Activated CD4-positive, alpha-beta T cell treated with anti-CD3 and anti-CD28 coated beads, Interleukin-2, amount 10 ng/mL, durations not matched to agents 7 days and 5 days (primary cell): ENCODE results near the gene LASP1. TPM values are rescaled to one million over a fixed set of nuclear protein-coding genes. Genes with fewer than 3 reads are reported as not detected.
"Not testable (repeated sequence)": the region's sequence is repeated elsewhere in the genome, so short reads cannot be mapped to it uniquely, and the experiment has no call there.

Experiments
- CTCF ChIA-PET: fragments of 350-600 bp; sonication (Branson Sonifier 250); formaldehyde crosslinking; loops from one replicate; lab custom pipeline; 2021; ENCODE audit warnings: antibody characterized with exemption; lab: Charles Lee
- POLR2A ChIA-PET: fragments of 350-600 bp; sonication (Branson Sonifier 250); formaldehyde crosslinking; loops from one replicate; lab custom pipeline; 2021; ENCODE audit warnings: antibody characterized with exemption; lab: Charles Lee
- DNase-seq: peaks from one replicate; pipeline ENCODE4 v3.0.0-alpha.2; 2020
- H3K27ac Mint-ChIP-seq: one replicate; pipeline ENCODE4 v1.8.0; 2021; ENCODE audit warnings: mild to moderate bottlenecking, moderate library complexity, mixed read lengths
- H3K27me3 Mint-ChIP-seq: one replicate; pipeline ENCODE4 v1.8.0; 2021; ENCODE audit warnings: mixed read lengths
- H3K36me3 Mint-ChIP-seq: one replicate; pipeline ENCODE4 v1.8.0; 2021; ENCODE audit warnings: low read depth, mixed read lengths
- H3K4me1 Mint-ChIP-seq: one replicate; pipeline ENCODE4 v1.8.0; 2021; ENCODE audit warnings: mixed read lengths
- H3K4me3 Mint-ChIP-seq: one replicate; pipeline ENCODE4 v1.8.0; 2021; ENCODE audit warnings: mild to moderate bottlenecking, moderate library complexity, mixed read lengths
- H3K9me3 Mint-ChIP-seq: one replicate; pipeline ENCODE4 v1.8.0; 2021; ENCODE audit warnings: mixed read lengths
- total RNA-seq, 2 experiments: library from RNA; stranded (reverse); gene quantifications; one replicate each; pipeline ENCODE4 v1.2.3, GENCODE V29; 2021

Gene LASP1
- total RNA-seq, 2 experiments from 2014 or later: 189 to 200 TPM

DNA sequence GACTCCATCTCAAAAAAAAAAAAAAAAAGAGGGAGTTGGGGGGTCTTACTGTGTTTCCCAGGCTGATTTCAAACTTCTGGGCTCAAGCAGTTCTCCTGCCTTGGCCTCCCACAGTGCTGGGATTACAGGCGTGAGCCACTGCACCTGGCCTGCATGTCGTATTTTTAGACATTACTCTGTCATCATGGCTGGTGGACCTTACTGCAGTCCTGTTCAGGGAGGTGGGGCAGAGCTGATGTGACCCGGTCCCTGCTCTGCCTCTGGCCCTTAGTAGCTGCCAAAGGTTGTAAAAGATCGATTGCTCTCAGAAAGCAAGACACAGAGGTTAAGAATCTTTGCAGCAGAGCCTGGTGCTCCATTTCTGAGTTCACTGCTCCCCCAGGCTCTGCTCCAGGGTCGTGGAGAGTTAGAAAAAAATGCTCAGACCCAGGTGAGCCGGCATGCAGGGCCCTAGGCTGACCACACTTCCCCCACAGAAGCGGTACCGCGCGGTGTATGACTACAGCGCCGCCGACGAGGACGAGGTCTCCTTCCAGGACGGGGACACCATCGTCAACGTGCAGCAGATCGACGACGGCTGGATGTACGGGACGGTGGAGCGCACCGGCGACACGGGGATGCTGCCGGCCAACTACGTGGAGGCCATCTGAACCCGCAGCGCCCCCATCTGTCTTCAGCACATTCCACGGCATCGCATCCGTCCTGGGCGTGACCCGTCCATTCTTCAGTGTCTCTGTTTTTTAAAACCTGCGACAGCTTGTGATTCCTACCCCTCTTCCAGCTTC, 48.5 kb downstream of the LASP1 start:
- Mint-ChIP-seq H3K36me3 (peaks cover 49% of the 10 kb centered on the region), H3K27me3 (no peaks in the 10 kb centered on the region), H3K9me3 (no peaks in the 10 kb centered on the region), H3K4me1 (peaks cover 19% of the 10 kb centered on the region), H3K4me3 (no peak overlapping the region), H3K27ac (no peak overlapping the region)
- DNase-seq: no peak
- ChIA-PET POLR2A (no interaction called here), CTCF (no interaction called here)

DNA sequence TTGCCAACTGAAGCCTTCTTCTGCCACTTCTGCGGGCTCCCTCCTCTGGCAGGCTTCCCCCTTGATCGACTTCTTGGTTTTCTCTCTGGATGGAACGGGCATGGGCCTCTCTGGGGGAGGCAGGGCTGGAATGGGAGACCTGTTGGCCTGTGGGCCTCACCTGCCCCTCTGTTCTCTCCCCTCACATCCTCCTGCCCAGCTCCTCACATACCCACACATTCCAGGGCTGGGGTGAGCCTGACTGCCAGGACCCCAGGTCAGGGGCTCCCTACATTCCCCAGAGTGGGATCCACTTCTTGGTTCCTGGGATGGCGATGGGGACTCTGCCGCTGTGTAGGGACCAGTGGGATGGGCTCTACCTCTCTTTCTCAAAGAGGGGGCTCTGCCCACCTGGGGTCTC, 49.1 kb downstream of the LASP1 start:
- peaks cover 47% of the 10 kb centered on the region for H3K36me3 Mint-ChIP-seq
- peaks cover 22% of the 10 kb centered on the region for H3K4me1 Mint-ChIP-seq
- POLR2A ChIA-PET: no interaction called here
- DNase-seq: no peak
- H3K27me3 Mint-ChIP-seq: no peaks in the 10 kb centered on the region
- H3K9me3 Mint-ChIP-seq: no peaks in the 10 kb centered on the region
- no peak overlapping the region for H3K27ac Mint-ChIP-seq
- H3K4me3 Mint-ChIP-seq: no peak overlapping the region
- CTCF ChIA-PET: no interaction called here

- H3K27me3 Mint-ChIP-seq: no peaks in the 10 kb centered on the region
- H3K36me3 Mint-ChIP-seq: peaks cover 41% of the 10 kb centered on the region
- H3K4me1 Mint-ChIP-seq: peaks cover 18% of the 10 kb centered on the region
- ChIA-PET POLR2A (no interaction called here), CTCF (no interaction called here)
- DNase-seq: no peak
- peak overlapping the region; percentile 57 for H3K27ac Mint-ChIP-seq
- no peaks in the 10 kb centered on the region for H3K9me3 Mint-ChIP-seq
- no peak overlapping the region for H3K4me3 Mint-ChIP-seq
Observed at GRCh38 chr17:38919316-38920078, 49.6 kb downstream of the LASP1 start.

DNA sequence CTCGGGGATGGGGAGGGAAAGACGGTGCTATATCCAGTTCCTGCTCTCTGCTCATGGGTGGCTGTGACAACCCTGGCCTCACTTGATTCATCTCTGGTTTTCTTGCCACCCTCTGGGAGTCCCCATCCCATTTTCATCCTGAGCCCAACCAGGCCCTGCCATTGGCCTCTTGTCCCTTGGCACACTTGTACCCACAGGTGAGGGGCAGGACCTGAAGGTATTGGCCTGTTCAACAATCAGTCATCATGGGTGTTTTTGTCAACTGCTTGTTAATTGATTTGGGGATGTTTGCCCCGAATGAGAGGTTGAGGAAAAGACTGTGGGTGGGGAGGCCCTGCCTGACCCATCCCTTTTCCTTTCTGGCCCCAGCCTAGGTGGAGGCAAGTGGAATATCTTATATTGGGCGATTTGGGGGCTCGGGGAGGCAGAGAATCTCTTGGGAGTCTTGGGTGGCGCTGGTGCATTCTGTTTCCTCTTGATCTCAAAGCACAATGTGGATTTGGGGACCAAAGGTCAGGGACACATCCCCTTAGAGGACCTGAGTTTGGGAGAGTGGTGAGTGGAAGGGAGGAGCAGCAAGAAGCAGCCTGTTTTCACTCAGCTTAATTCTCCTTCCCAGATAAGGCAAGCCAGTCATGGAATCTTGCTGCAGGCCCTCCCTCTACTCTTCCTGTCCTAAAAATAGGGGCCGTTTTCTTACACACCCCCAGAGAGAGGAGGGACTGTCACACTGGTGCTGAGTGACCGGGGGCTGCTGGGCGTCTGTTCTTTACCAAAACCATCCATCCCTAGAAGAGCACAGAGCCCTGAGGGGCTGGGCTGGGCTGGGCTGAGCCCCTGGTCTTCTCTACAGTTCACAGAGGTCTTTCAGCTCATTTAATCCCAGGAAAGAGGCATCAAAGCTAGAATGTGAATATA, 50.8 kb downstream of the LASP1 start:
- no peak for DNase-seq
- CTCF ChIA-PET: no interaction called here
- no peaks in the 10 kb centered on the region for H3K9me3 Mint-ChIP-seq
- no peak overlapping the region for H3K4me3 Mint-ChIP-seq
- H3K4me1 Mint-ChIP-seq: peaks cover 25% of the 10 kb centered on the region
- H3K36me3 Mint-ChIP-seq: peaks cover 38% of the 10 kb centered on the region
- POLR2A ChIA-PET: interaction anchor here (0.7 kb wide), 1 partner anchor 48 kb away, joined by 3 read pairs; no protein-coding TSS in a partner anchor
- H3K27ac Mint-ChIP-seq: peak overlapping the region; percentile 63
- no peaks in the 10 kb centered on the region for H3K27me3 Mint-ChIP-seq

DNA sequence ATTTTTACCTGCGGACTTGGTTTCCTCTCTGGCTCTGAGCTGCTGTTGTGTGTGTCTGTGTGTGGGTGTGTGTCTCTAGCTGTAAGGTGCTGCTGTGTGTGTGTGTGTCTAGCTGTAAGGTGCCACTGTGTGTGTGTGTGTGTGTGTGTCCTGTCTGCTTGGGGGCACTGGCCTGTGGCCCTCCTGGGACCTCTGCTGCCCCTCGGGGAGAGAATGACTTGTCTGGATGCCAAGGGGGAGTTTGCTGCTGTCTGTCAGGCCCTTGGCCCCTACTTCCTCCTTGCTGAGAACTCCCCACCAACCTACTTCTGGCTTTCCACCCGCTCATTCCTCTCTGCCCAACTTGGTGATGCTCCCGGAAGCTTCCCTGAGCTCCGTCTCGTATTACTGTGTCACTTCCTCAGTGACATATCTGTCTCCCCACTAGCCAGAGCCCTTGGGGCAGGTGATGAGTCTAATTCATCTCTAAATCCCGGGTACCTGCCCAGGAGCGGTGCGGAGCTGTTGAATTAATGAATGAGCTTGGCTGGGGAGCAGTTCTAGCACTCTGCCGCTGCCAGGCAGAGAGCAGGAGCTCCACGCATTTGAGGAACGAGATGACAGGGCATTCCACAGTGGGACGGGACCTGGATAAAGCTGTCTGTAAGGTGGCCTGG, 52.0 kb downstream of the LASP1 start:
- Mint-ChIP-seq H3K4me3 (no peak overlapping the region), H3K36me3 (peaks cover 33% of the 10 kb centered on the region), H3K27me3 (no peaks in the 10 kb centered on the region), H3K9me3 (no peaks in the 10 kb centered on the region), H3K27ac (peak overlapping the region; percentile 63), H3K4me1 (peaks cover 35% of the 10 kb centered on the region)
- ChIA-PET POLR2A (no interaction called here), CTCF (interaction anchor here (0.6 to 1.3 kb wide), 4 partner anchors 23 to 231 kb away, joined by 3 to 4 read pairs (median 3); no protein-coding TSS in a partner anchor)
- no peak for DNase-seq

DNA sequence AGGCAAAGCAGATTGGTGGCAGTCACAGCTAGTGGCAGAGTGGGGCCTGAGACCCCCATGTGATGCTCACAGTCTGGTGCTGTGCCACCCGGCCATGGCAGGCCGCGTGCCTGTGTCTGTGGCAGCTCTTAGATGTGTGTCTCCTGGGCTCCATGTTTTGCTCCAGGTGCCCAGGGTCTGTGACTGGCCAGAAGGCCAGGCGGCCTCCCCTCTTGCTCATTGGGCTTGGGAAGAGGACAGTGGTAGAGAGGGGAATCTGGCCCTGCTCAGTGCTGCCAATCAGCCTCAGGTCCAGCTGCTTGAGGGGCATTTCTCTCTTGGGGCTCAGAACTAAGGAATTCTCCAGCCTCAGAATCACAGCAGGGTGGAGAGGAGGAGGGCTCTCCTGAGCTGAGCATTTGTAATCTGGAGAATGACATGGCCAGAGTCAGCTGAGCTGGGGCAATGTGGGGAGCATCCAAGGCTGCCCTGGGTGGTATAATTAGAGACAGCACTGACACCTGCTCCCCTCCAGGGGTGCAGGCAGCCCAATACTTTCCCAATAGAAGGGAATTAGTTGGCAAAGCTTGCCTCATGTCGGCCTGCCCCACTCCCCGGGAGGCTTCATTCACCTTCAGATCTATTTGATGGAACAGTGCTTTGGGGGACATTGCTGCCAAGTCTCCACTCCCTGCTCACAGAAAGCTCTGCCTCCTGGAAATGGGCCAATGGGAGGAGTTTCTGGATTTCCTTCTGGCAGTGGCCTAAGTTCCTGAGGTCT, 52.9 kb downstream of the LASP1 start:
- CTCF ChIA-PET: interaction anchor here (0.7 to 1.9 kb wide), 6 partner anchors 9 to 230 kb away, joined by 3 to 7 read pairs (median 4); no protein-coding TSS in a partner anchor

DNA sequence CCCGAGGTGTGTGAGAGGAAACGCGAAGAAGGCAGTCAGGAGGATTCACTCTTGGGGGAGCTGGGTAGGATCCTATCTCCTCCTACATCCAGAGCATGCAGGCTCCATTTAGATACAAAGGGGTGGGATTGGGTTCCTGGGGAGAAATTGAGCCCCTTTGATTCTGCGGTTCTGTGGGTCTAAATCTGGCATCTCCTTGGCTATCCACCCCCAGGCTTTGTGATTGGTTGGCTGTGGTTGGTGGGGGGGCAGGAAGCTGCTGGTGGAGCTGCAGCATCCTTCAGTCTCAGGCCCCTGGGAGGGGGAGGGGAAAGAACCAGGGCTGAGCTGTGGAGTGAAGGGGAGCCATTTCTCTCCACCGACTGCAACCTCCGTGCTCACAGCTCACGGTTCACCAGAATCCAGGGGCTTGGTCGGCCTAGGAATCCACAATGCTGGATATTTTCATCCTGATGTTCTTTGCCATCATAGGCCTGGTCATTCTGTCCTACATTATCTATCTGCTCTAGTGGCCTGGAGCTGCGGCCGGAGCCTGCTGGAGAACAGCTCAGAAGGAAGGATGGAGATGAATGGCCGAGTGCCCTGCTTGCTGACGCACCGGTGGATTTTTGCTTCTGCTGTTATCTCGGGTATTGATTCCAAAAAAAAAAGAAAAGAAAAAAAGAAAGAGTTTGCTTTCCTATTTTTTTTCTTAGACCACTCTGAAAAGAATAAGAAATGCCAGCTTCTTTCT, 55.6 kb downstream of the LASP1 start, which contains the start of gene LASP1NB:
Gene LASP1NB (plus strand): TSS at position 352 of the 733 bp plus-strand sequence.
- peak within 1 kb of the TSS; percentile 72 for H3K27ac Mint-ChIP-seq
- H3K27me3 Mint-ChIP-seq: no peaks in the 10 kb centered on the region
- H3K36me3 Mint-ChIP-seq: peaks cover 5% of the 10 kb centered on the region
- H3K9me3 Mint-ChIP-seq: no peaks in the 10 kb centered on the region
- POLR2A ChIA-PET: interaction anchor here (1.0 kb wide), 1 partner anchor 25 kb away, joined by 3 read pairs; no protein-coding TSS in a partner anchor
- H3K4me3 Mint-ChIP-seq: peak within 1 kb of the TSS; percentile 17
- DNase-seq: peak; percentile 57
- H3K4me1 Mint-ChIP-seq: peaks cover 30% of the 10 kb centered on the region
- CTCF ChIA-PET: interaction anchor here (0.8 to 2.0 kb wide), 4 partner anchors 15 to 40 kb away, joined by 3 to 4 read pairs (median 3); no protein-coding TSS in a partner anchor

More for the DNA sequence above, 52.9 kb downstream of the LASP1 start:
- H3K36me3 Mint-ChIP-seq: peaks cover 25% of the 10 kb centered on the region
- POLR2A ChIA-PET: no interaction called here
- peaks cover 35% of the 10 kb centered on the region for H3K4me1 Mint-ChIP-seq
- no peak overlapping the region for H3K27ac Mint-ChIP-seq
- H3K4me3 Mint-ChIP-seq: no peak overlapping the region
- no peaks in the 10 kb centered on the region for H3K9me3 Mint-ChIP-seq
- H3K27me3 Mint-ChIP-seq: no peaks in the 10 kb centered on the region
- DNase-seq: no peak

DNA sequence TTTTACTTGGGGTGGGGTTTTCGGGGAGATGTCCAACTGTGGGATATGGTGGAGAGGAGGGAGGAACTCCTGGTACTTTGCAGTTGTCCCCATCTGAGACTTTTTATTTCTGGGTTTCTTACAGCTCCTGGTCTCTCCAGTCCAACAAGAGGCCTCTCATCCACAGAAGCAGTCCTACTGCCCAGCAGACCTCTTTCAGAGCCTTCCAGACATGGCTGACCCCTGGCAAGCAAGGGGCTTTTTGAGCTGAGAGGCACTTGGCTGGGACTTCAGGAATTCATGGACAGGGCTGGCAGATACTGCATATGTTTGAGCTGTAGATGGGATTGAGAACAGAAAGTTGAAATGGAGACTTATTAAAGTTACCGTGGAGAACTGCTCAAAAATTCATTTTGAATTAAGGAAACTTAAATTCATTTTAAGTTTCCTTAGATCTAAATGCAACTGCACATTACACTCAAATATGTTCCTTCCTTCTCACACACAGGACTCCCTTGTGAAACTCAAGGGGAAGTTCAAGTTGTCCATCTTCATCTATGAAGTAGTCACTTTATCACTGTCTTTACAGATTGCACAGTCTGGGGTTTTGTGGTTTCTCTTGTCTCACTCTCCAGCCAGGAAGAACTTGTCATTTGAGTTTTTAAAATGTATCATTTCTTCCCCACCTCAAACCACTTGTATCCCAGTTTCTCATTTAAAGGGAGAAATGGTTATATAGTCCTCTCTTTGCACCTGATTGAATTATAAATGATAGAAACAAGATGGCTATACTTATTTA, 56.6 kb downstream of the LASP1 start:
- H3K9me3 Mint-ChIP-seq: no peaks in the 10 kb centered on the region
- peaks cover 29% of the 10 kb centered on the region for H3K4me1 Mint-ChIP-seq
- peaks cover under 1% of the 10 kb centered on the region for H3K36me3 Mint-ChIP-seq
- peak; percentile 20 for DNase-seq
- POLR2A ChIA-PET: interaction anchor here (0.6 to 0.7 kb wide), 2 partner anchors 17 to 33 kb away, joined by 3 to 4 read pairs; no protein-coding TSS in a partner anchor
- no peak overlapping the region for H3K4me3 Mint-ChIP-seq
- H3K27me3 Mint-ChIP-seq: no peaks in the 10 kb centered on the region
- H3K27ac Mint-ChIP-seq: no peak overlapping the region
- CTCF ChIA-PET: interaction anchor here (1.5 kb wide), 1 partner anchor 19 kb away, joined by 3 read pairs; no protein-coding TSS in a partner anchor

DNA sequence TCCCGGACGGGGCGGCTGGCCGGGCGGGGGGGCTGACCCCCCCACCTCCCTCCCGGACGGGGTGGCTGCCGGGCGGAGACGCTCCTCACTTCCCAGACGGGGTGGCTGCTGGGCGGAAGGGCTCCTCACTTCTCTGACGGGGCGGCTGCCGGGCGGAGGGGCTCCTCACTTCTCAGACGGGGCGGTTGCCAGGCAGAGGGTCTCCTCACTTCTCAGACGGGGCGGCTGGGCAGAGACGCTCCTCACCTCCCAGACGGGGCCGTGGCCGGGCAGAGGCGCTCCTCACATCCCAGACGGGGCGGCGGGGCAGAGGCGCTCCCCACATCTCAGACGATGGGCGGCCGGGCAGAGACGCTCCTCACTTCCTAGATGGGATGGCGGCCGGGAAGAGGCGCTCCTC, 60.9 kb downstream of the LASP1 start:
- peaks cover 14% of the 10 kb centered on the region for H3K4me1 Mint-ChIP-seq
- H3K36me3 Mint-ChIP-seq, H3K4me3 Mint-ChIP-seq, CTCF ChIA-PET, POLR2A ChIA-PET, H3K27ac Mint-ChIP-seq, H3K27me3 Mint-ChIP-seq, H3K9me3 Mint-ChIP-seq, DNase-seq: not testable (repeated sequence)

DNA sequence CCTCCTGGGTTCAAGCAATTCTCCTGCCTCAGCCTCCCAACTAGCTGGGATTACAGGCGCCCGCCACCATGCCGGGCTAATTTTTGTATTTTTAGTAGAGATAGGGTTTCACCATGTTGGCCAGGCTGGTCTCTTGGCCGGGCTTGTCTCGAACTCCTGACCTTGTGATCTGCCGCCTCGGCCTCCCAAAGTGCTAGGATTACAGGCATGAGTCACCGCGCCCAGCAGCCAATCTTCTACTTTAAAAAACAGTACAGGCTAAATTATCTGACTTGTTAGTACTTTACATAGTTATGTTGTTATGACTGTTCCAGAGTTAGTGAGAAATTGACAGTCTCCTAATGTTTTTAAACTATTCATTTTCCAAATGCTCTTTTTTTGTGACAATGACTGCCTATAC, 64.1 kb downstream of the LASP1 start:
- H3K4me3 Mint-ChIP-seq, DNase-seq, H3K36me3 Mint-ChIP-seq, H3K4me1 Mint-ChIP-seq, H3K9me3 Mint-ChIP-seq, H3K27ac Mint-ChIP-seq: not testable (repeated sequence)
- POLR2A ChIA-PET: interaction anchor here (0.7 kb wide), 2 partner anchors 159 to 672 kb away, joined by 4 to 6 read pairs; no protein-coding TSS in a partner anchor
- CTCF ChIA-PET: interaction anchor here (0.6 kb wide), 1 partner anchor 184 kb away, joined by 4 read pairs; no protein-coding TSS in a partner anchor
- H3K27me3 Mint-ChIP-seq: peaks cover 19% of the 10 kb centered on the region
